HL-60 (cell line): ENCODE data around the gene SLC2A13.

Experiments used
- DNase-seq, 2 experiments: peaks; one replicate each; pipeline ENCODE4 v3.0.0-alpha.2; 2010 to 2020; ENCODE audit warnings: low read depth in 1 of 2, low spot score in 1 of 2
- H3K27ac ChIP-seq: fragments of 250-450 bp; sonication (Bioruptor Pico); replicated peaks from 2 replicates; pipeline ENCODE4 v1.5.1; 2020; ENCODE audit warnings: mild to moderate bottlenecking, moderate library complexity
- H3K27me3 ChIP-seq: fragments of 250-450 bp; sonication (Bioruptor Pico); 2 replicates; pipeline ENCODE4 v1.5.1; 2021; ENCODE audit warnings: mild to moderate bottlenecking, moderate library complexity; ENCODE audit not compliant: insufficient read depth, poor library complexity, severe bottlenecking
- H3K4me3 ChIP-seq: replicated peaks from 2 replicates; pipeline ENCODE4 v1.5.1; 2011; ENCODE audit warnings: mild to moderate bottlenecking, control low read depth, low read length; ENCODE audit not compliant: insufficient read depth
- CTCF ChIP-seq: IDR thresholded peaks from one replicate; pipeline ENCODE4 v1.5.1; 2011; ENCODE audit warnings: low read length, control low read depth, inconsistent platforms; ENCODE audit not compliant: insufficient read depth
- GABPA ChIP-seq: IDR thresholded peaks from 2 replicates; pipeline ENCODE4 v1.6.1; 2012; ENCODE audit warnings: low read depth
- POLR2AphosphoS5 ChIP-seq: IDR thresholded peaks from 2 replicates; pipeline ENCODE4 v1.6.1; 2012; ENCODE audit warnings: low read depth
- REST ChIP-seq: IDR thresholded peaks from 2 replicates; pipeline ENCODE4 v1.6.1; 2012; ENCODE audit warnings: low read depth; ENCODE audit not compliant: insufficient replicate concordance
- SPI1 ChIP-seq: IDR thresholded peaks from 2 replicates; pipeline ENCODE4 v1.6.1; 2012; ENCODE audit warnings: low read depth, mild to moderate bottlenecking, borderline replicate concordance

SLC2A13 gene

GRCh38 chr12:39868328-39868725, 237.6 kb downstream of the SLC2A13 start:
- DNase-seq, result no peak
- Histone ChIP-seq H3K4me3 (no peak overlapping the region), H3K27ac (no peak overlapping the region), H3K27me3 (no peaks in the 10 kb centered on the region)
- TF ChIP-seq CTCF (no peak), POLR2AphosphoS5 (no peak), REST (no peak), GABPA (no peak), SPI1 (no peak)

- no peak for TF ChIP-seq CTCF
- TF ChIP-seq REST, result no peak
- TF ChIP-seq POLR2AphosphoS5, result no peak
- no peak for TF ChIP-seq SPI1
- TF ChIP-seq GABPA, result no peak
- no peaks in the 10 kb centered on the region for H3K27me3 ChIP-seq
- no peak overlapping the region for H3K27ac ChIP-seq
- no peak overlapping the region for H3K4me3 ChIP-seq
- no peak for DNase-seq
These were observed 238.1 kb downstream of the SLC2A13 start for GRCh38 chr12:39867631-39868327.

GRCh38 chr12:39866135-39866534, 239.7 kb downstream of the SLC2A13 start:
- no peak overlapping the region for H3K4me3 ChIP-seq
- TF ChIP-seq REST (no peak), SPI1 (no peak), POLR2AphosphoS5 (no peak), CTCF (no peak), GABPA (no peak)
- no peak overlapping the region for H3K27ac ChIP-seq
- no peak for DNase-seq
- H3K27me3 ChIP-seq, result no peaks in the 10 kb centered on the region
